LHCN-M2 (cell line): ENCODE results near the gene HDAC4. TPM values are rescaled to one million over a fixed set of nuclear protein-coding genes. Genes with fewer than 3 reads are reported as not detected.

Source experiments
- DNase-seq: peaks from one replicate; pipeline ENCODE4 v3.0.0-alpha.2; 2012; ENCODE audit warnings: low read depth
- total RNA-seq: library from RNA; depleted of rRNA; stranded (reverse); fragments of >200 nt; gene quantifications from 2 replicates; pipeline ENCODE4 v1.2.3, GENCODE V29; 2014

The HDAC4 gene
- total RNA-seq, 1 experiment from 2014 or later = 26.8 TPM

- DNase-seq = no peak
Measured at GRCh38 chr2:239224955-239225354, 175.9 kb downstream of the HDAC4 start.

- no peak for DNase-seq
Measured at GRCh38 chr2:239224199-239224570, 176.6 kb downstream of the HDAC4 start.

- DNase-seq = peak; percentile 27
Measured at GRCh38 chr2:239223310-239224198, 177.3 kb downstream of the HDAC4 start.

GRCh38 chr2:239222706-239223309, 178.0 kb downstream of the HDAC4 start:
- DNase-seq = peak; percentile 74

- DNase-seq = peak; percentile 57
Measured at GRCh38 chr2:239222312-239222660, 178.5 kb downstream of the HDAC4 start.

- DNase-seq = no peak
Measured at GRCh38 chr2:239220981-239221396, 179.8 kb downstream of the HDAC4 start.

- DNase-seq = no peak
Measured at GRCh38 chr2:239220341-239220740, 180.5 kb downstream of the HDAC4 start.

- DNase-seq = no peak
Measured at GRCh38 chr2:239216614-239217273, 184.1 kb downstream of the HDAC4 start.

- DNase-seq = no peak
Measured at GRCh38 chr2:239215988-239216613, 184.7 kb downstream of the HDAC4 start.

GRCh38 chr2:239215136-239215925, 185.5 kb downstream of the HDAC4 start:
- no peak for DNase-seq

- DNase-seq = no peak
Measured at GRCh38 chr2:239214725-239215124, 186.1 kb downstream of the HDAC4 start.

- DNase-seq = no peak
Measured at GRCh38 chr2:239213643-239214101, 187.1 kb downstream of the HDAC4 start.

- no peak for DNase-seq
Measured at GRCh38 chr2:239212929-239213642, 187.7 kb downstream of the HDAC4 start.

GRCh38 chr2:239212121-239212928, 188.5 kb downstream of the HDAC4 start:
- no peak for DNase-seq

- DNase-seq = no peak
Measured at GRCh38 chr2:239211396-239212094, 189.3 kb downstream of the HDAC4 start.

GRCh38 chr2:239209783-239210182, 191.0 kb downstream of the HDAC4 start:
- no peak for DNase-seq

GRCh38 chr2:239208465-239209180, 192.2 kb downstream of the HDAC4 start:
- no peak for DNase-seq

- no peak for DNase-seq
Measured at GRCh38 chr2:239206851-239207250, 194.0 kb downstream of the HDAC4 start.
